Lower leg skin (tissue), 3 donors: ENCODE measurements around the gene ACCSL.

Experiments
- CTCF ChIP-seq, 3 donors: fragments of 450-650 bp; IDR thresholded peaks; one replicate each; pipeline ENCODE4 v1.5.1; 2016; ENCODE audit warnings: antibody characterized with exemption in 3 of 3, mild to moderate bottlenecking in 3 of 3, moderate library complexity in 2 of 3
- POLR2A ChIP-seq, 2 donors: fragments of 450-650 bp; IDR thresholded peaks; one replicate each; pipeline ENCODE4 v1.6.1; 2016 to 2017; ENCODE audit warnings: antibody characterized with exemption in 2 of 2, mild to moderate bottlenecking in 1 of 2, moderate library complexity in 1 of 2

DNA sequence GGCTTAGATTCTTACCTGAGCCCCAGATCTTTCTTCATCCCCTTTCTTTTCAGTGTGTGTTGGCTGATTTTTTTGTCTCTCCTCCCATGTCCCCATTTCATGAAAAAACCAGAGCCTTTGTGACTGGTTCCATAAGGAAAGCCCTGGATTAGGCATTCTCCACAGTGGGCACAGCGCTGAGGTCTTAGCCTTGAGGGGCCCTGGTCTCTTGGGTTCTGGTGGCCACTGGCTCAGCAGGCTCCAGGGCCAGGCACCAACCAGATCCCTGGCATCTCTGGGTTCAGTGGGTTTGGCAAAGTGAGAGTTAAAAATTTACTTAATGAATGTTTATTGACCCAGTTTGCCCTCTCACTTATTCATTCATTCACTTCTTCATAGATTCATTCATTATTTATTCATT lies 49.5 kb upstream of the ACCSL start:
- no peak for TF ChIP-seq CTCF (IDR thresholded peaks at IDR 0.05)
- no peak for TF ChIP-seq POLR2A (IDR thresholded peaks at IDR 0.05)
